H1 (cell line): ENCODE measurements around the gene SLC66A1. TPM values are rescaled to one million over a fixed set of nuclear protein-coding genes. Genes with fewer than 3 reads are reported as not detected.
A peak's percentile ranks its signal among the peaks of the same experiment; 100 is the strongest.

Source experiments
- CTCF ChIA-PET: fragments of 300-600 bp; sonication (Branson Sonifier 250); formaldehyde crosslinking; loops from one replicate; lab custom pipeline; 2021; ENCODE audit not compliant: partially characterized antibody; lab: Charles Lee
- POLR2A ChIA-PET: fragments of 300-600 bp; sonication (Branson Sonifier 250); formaldehyde crosslinking; loops from one replicate; lab custom pipeline; 2021; ENCODE audit warnings: inconsistent platforms; ENCODE audit not compliant: partially characterized antibody; lab: Charles Lee
- DNase-seq, 2 experiments: peaks; one replicate each; pipeline versions ENCODE4 v3.0.0 to v3.0.0-alpha.2; 2010 to 2022; ENCODE audit warnings: low spot score in 2 of 2, low read depth in 1 of 2, mixed read lengths in 1 of 2
- FAIRE-seq: peaks from 2 replicates; lab custom pipeline; 2011; peaks lifted over from hg19 to GRCh38; lab: Jason Lieb, UNC
- H2AFZ ChIP-seq: 2 replicates; pipeline ENCODE4 v1.8.1; 2012; ENCODE audit warnings: low read length, inconsistent platforms
- H2AK5ac ChIP-seq: 2 replicates; pipeline ENCODE4 v1.6.1; 2013; ENCODE audit warnings: low read depth, low read length
- H2BK120ac ChIP-seq: replicated peaks from 2 replicates; pipeline ENCODE3; 2013; ENCODE audit warnings: low read depth, low read length, inconsistent platforms
- H2BK12ac ChIP-seq: 2 replicates; pipeline ENCODE4 v1.6.1; 2013; ENCODE audit warnings: low read depth, low read length
- H2BK15ac ChIP-seq: 2 replicates; pipeline ENCODE4 v1.6.1; 2013; ENCODE audit warnings: low read length
- H2BK20ac ChIP-seq: 2 replicates; pipeline ENCODE4 v1.6.1; 2013; ENCODE audit warnings: low read length
- H2BK5ac ChIP-seq: 2 replicates; pipeline ENCODE4 v1.6.1; 2013; ENCODE audit warnings: low read depth, low read length
- H3K14ac ChIP-seq: 2 replicates; pipeline ENCODE4 v1.6.1; 2013; ENCODE audit warnings: inconsistent platforms; ENCODE audit not compliant: insufficient read length
- H3K18ac ChIP-seq: 2 replicates; pipeline ENCODE4 v1.6.1; 2013; ENCODE audit warnings: low read length; ENCODE audit errors: extremely low read depth
- H3K23ac ChIP-seq: 2 replicates; pipeline ENCODE4 v1.6.1; 2013; ENCODE audit warnings: inconsistent platforms; ENCODE audit not compliant: insufficient read length
- H3K23me2 ChIP-seq: 2 replicates; pipeline ENCODE4 v1.6.1; 2013; ENCODE audit warnings: low read depth, low read length
- H3K27ac ChIP-seq: 2 replicates; pipeline ENCODE4 v1.6.1; 2011; ENCODE audit warnings: low read depth, low read length, inconsistent platforms
- H3K27me3 ChIP-seq, 4 experiments: replicated peaks in 1 of 4; 1 replicate in 1 of 4; 2 replicates in 3 of 4; pipeline versions ENCODE4 v1.6.1 to v1.8.1; 2011 to 2013; ENCODE audit warnings: low read length in 3 of 4, mild to moderate bottlenecking in 3 of 4, inconsistent platforms in 2 of 4, mixed read lengths in 2 of 4, moderate library complexity in 1 of 4; ENCODE audit not compliant: control insufficient read depth in 3 of 4, insufficient read depth in 3 of 4; ENCODE audit errors: extremely low read depth in 1 of 4
- H3K36me3 ChIP-seq, 4 experiments: 2 replicates each; pipeline versions ENCODE4 v1.6.1 to v1.8.1; 2011 to 2013; ENCODE audit warnings: mild to moderate bottlenecking in 4 of 4, low read length in 3 of 4, moderate library complexity in 2 of 4, control low read depth in 1 of 4, inconsistent platforms in 1 of 4; ENCODE audit not compliant: insufficient read depth in 4 of 4, control insufficient read depth in 2 of 4
- H3K4ac ChIP-seq: replicated peaks from 2 replicates; pipeline ENCODE3; 2013; ENCODE audit warnings: low read length, low read depth, mixed read lengths, inconsistent platforms; ENCODE audit not compliant: insufficient read length
- H3K4me1 ChIP-seq, 4 experiments: replicated peaks in 1 of 4; 1 replicate in 1 of 4; 2 replicates in 3 of 4; pipeline versions ENCODE4 v1.6.1 to v1.8.1; 2011 to 2013; ENCODE audit warnings: low read length in 3 of 4, inconsistent platforms in 2 of 4, mixed read lengths in 1 of 4; ENCODE audit not compliant: insufficient read depth in 4 of 4, control insufficient read depth in 3 of 4
- H3K4me2 ChIP-seq, 2 experiments: 2 replicates each; pipeline versions ENCODE4 v1.6.1 to v1.8.1; 2011 to 2013; ENCODE audit warnings: low read depth in 2 of 2, low read length in 2 of 2, control low read depth in 1 of 2, inconsistent platforms in 1 of 2, mild to moderate bottlenecking in 1 of 2; ENCODE audit not compliant: insufficient read depth in 1 of 2
- H3K4me3 ChIP-seq, 4 experiments: fragments of 200-600, 300-600 bp in 1 of 4; sonication (generic), shearing (Covaris generic), sonication (Bioruptor Twin) in 1 of 4; 2 replicates each; pipeline versions ENCODE4 v1.5.1 to v1.8.1; 2011 to 2016; ENCODE audit warnings: low read length in 4 of 4, low read depth in 3 of 4, control low read depth in 2 of 4, inconsistent platforms in 2 of 4, mild to moderate bottlenecking in 2 of 4, mixed read lengths in 1 of 4, moderate library complexity in 1 of 4; ENCODE audit not compliant: insufficient read depth in 2 of 4; ENCODE audit errors: extremely low read depth in 1 of 4
- H3K56ac ChIP-seq: replicated peaks from 2 replicates; pipeline ENCODE3; 2013; ENCODE audit warnings: low read depth, mild to moderate bottlenecking, mixed read lengths, low read length, inconsistent platforms; ENCODE audit not compliant: insufficient read length
- H3K79me1 ChIP-seq: 2 replicates; pipeline ENCODE4 v1.6.1; 2013; ENCODE audit warnings: low read depth, low read length, control low read depth
- H3K79me2 ChIP-seq, 2 experiments: 2 replicates each; pipeline versions ENCODE4 v1.6.1 to v1.8.1; 2012 to 2013; ENCODE audit warnings: low read length in 2 of 2, mild to moderate bottlenecking in 2 of 2, inconsistent platforms in 1 of 2; ENCODE audit not compliant: insufficient read depth in 2 of 2, control insufficient read depth in 1 of 2
- H3K9ac ChIP-seq, 4 experiments: replicated peaks in 1 of 4; 1 replicate in 1 of 4; 2 replicates in 3 of 4; pipeline versions ENCODE4 v1.6.1 to v1.8.1; 2011 to 2013; ENCODE audit warnings: low read depth in 3 of 4, low read length in 3 of 4, control low read depth in 2 of 4, mild to moderate bottlenecking in 2 of 4, moderate library complexity in 2 of 4, inconsistent platforms in 1 of 4; ENCODE audit errors: extremely low read depth in 1 of 4
- H3K9me3 ChIP-seq, 2 experiments: 2 replicates each; pipeline versions ENCODE4 v1.6.1 to v1.8.1; 2012 to 2013; ENCODE audit warnings: mild to moderate bottlenecking in 2 of 2, moderate library complexity in 2 of 2, control low read depth in 1 of 2, inconsistent platforms in 1 of 2, low read depth in 1 of 2, low read length in 1 of 2, mixed read lengths in 1 of 2; ENCODE audit not compliant: insufficient read depth in 2 of 2
- H4K20me1 ChIP-seq, 2 experiments: replicated peaks in 1 of 2; 2 replicates each; pipeline versions ENCODE3 to v1.8.1; 2011 to 2013; ENCODE audit warnings: inconsistent platforms in 2 of 2, low read length in 2 of 2, mild to moderate bottlenecking in 1 of 2; ENCODE audit not compliant: insufficient read depth in 2 of 2, control insufficient read depth in 1 of 2
- H4K5ac ChIP-seq: 2 replicates; pipeline ENCODE4 v1.6.1; 2013; ENCODE audit warnings: low read length, low read depth, mixed read lengths, inconsistent platforms; ENCODE audit not compliant: insufficient read length
- H4K8ac ChIP-seq: 2 replicates; pipeline ENCODE4 v1.8.0; 2013; ENCODE audit warnings: mild to moderate bottlenecking, moderate library complexity, low read length, inconsistent platforms; ENCODE audit not compliant: insufficient read depth; ENCODE audit errors: extremely low read depth
- H4K91ac ChIP-seq: replicated peaks from 2 replicates; pipeline ENCODE3; 2013; ENCODE audit warnings: low read length, mixed read lengths, inconsistent platforms; ENCODE audit not compliant: insufficient read length
- BACH1 ChIP-seq: IDR thresholded peaks from 2 replicates; pipeline ENCODE4 v1.6.1; 2012; ENCODE audit warnings: low read length, improper control_type of control experiment
- CTBP2 ChIP-seq: IDR thresholded peaks from 2 replicates; pipeline ENCODE4 v1.7.0; 2011; ENCODE audit warnings: borderline replicate concordance, mild to moderate bottlenecking, moderate library complexity, mixed read lengths, low read length; ENCODE audit not compliant: insufficient read depth, insufficient read length
- FOSL1 ChIP-seq: IDR thresholded peaks from 2 replicates; pipeline ENCODE4 v1.6.1; 2011; ENCODE audit warnings: mild to moderate bottlenecking, low read depth, low read length, moderate library complexity; ENCODE audit not compliant: insufficient read depth
- MAFK ChIP-seq: IDR thresholded peaks from 2 replicates; pipeline ENCODE4 v1.6.1; 2012; ENCODE audit warnings: low read depth, mild to moderate bottlenecking, improper control_type of control experiment, low read length
- NANOG ChIP-seq: IDR thresholded peaks from 2 replicates; pipeline ENCODE4 v1.6.1; 2011; ENCODE audit warnings: low read length, low read depth, mild to moderate bottlenecking, inconsistent platforms; ENCODE audit not compliant: insufficient read depth, poor library complexity, severe bottlenecking
- RBBP5 ChIP-seq: IDR thresholded peaks from 2 replicates; pipeline ENCODE4 v1.7.1; 2012; ENCODE audit warnings: low read depth, mild to moderate bottlenecking, inconsistent platforms, low read length, moderate library complexity, borderline replicate concordance
- RFX5 ChIP-seq: IDR thresholded peaks from 2 replicates; pipeline ENCODE4 v1.6.1; 2011; ENCODE audit warnings: low read depth, low read length, improper control_type of control experiment, borderline replicate concordance
- RXRA ChIP-seq: IDR thresholded peaks from 2 replicates; pipeline ENCODE4 v1.6.1; 2011; ENCODE audit warnings: low read depth, mild to moderate bottlenecking, low read length, moderate library complexity; ENCODE audit not compliant: insufficient read depth
- SUZ12 ChIP-seq: fragments of 200-600 bp; sonication (generic); IDR thresholded peaks from 2 replicates; pipeline ENCODE4 v1.6.1; 2012; ENCODE audit warnings: mild to moderate bottlenecking, inconsistent platforms, low read length, moderate library complexity, mixed read lengths
- WGBS, 2 experiments: shearing (Covaris generic) in 1 of 2; methylation state at CpG; one replicate each; pipeline versions ENCODE4 v1.1.6 to v1.1.7; 2013 to 2015; ENCODE audit warnings: low lambda C conversion rate in 2 of 2, mixed read lengths in 2 of 2, inconsistent platforms in 1 of 2, low coverage in 1 of 2, missing lambda C conversion rate in 1 of 2; ENCODE audit not compliant: insufficient replicate concordance in 2 of 2, insufficient coverage in 1 of 2, insufficient read length in 1 of 2; ENCODE audit errors: extremely low coverage in 1 of 2, missing lambda C conversion rate in 1 of 2; 5-methylcytosine and 5-hydroxymethylcytosine counted together
- polyA plus RNA-seq, 7 experiments: library from polyadenylated mRNA; depleted of rRNA in 3 of 7; stranded (reverse) in 5 of 7; unstranded in 2 of 7; fragments of >200 nt in 5 of 7; fragments of 200-250 nt in 2 of 7; gene quantifications; 1 replicate in 5 of 7; 2 replicates in 1 of 7; 4 replicates in 1 of 7; pipeline versions ENCODE4 v1.2.1 to v1.2.3, GENCODE V29; 2011 to 2013; ENCODE audit warnings: missing spikeins in 2 of 7, mixed read lengths in 2 of 7
- total RNA-seq: library from RNA; stranded (reverse); fragmentation: NEBNext Ultra II Directional; extraction: Animal tissue kit (Norgen Biotek cat#: 25700); gene quantifications from 2 replicates; pipeline ENCODE4 v1.2.1, GENCODE V29; 2021
- TF ChIP-seq, protein P1 (sequence below), 3 experiments: IDR thresholded peaks; 1 replicate in 2 of 3; 2 replicates in 1 of 3; pipeline versions ENCODE4 v1.5.1 to v1.6.1; 2011; ENCODE audit warnings: low read length in 3 of 3, mild to moderate bottlenecking in 3 of 3, inconsistent platforms in 2 of 3, low read depth in 1 of 3, moderate library complexity in 1 of 3; ENCODE audit not compliant: insufficient read depth in 1 of 3; ENCODE audit errors: control extremely low read depth in 1 of 3

Gene SLC66A1
- total and polyA plus RNA-seq, 2 of the 8 experiments (the other 6 are each of a cell fraction or from before 2014, with no cell fraction given) = 16.8 to 27.9 TPM

DNA sequence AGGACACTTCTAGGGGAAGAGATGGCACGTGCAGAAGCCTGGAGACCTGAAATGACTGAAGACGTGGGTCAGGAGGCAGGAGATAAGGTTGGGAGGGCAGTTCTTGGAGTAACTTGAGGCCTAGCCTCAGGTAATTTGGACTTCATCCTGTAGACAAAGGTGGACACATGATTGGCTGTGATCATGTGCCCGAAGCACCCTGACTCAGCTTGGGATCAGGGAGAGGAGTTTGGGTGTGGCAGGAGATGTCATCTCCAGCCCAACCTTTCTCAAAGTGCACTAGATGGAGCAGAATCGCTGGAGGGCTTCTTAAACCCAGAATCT, 1.5 kb downstream of the SLC66A1 start:
- no peak overlapping the region for H4K5ac ChIP-seq
- no peak overlapping the region for H3K27ac ChIP-seq
- no peak overlapping the region for H3K23ac ChIP-seq
- no peak overlapping the region for H3K9ac ChIP-seq
- H2AFZ ChIP-seq = no peak overlapping the region
- FAIRE-seq (no peak), DNase-seq (no peak)
- no peaks in the 10 kb centered on the region for H3K9me3 ChIP-seq
- H3K4me1 ChIP-seq = peaks cover 0 to 17% (median 11%) of the 10 kb centered on the region in 4 experiments; a peak in 6 of 7 replicates
- no peak overlapping the region; a peak in 1 of 8 replicates for H3K4me3 ChIP-seq
- H2BK120ac ChIP-seq = no peak overlapping the region
- H2BK12ac ChIP-seq = no peak overlapping the region
- ChIA-PET CTCF (interaction anchor here (0.7 to 1.6 kb wide), 3 partner anchors 18 to 335 kb away, joined by 3 to 6 read pairs (median 4); no protein-coding TSS in a partner anchor), POLR2A (interaction anchor here (0.6 to 16.9 kb wide), 3 partner anchors 17 to 86 kb away, joined by 3 to 143 read pairs (median 25); partner anchors contain the start of genes EMC1 and MRTO4)
- no peak overlapping the region for H2BK15ac ChIP-seq
- H3K18ac ChIP-seq = no peak overlapping the region
- H3K79me1 ChIP-seq = peaks cover 2% of the 10 kb centered on the region; the same call in 1 of the 2 replicates
- H2BK20ac ChIP-seq = no peak overlapping the region
- H3K23me2 ChIP-seq = peaks cover 10% of the 10 kb centered on the region; the same call in 1 of the 2 replicates
- H3K14ac ChIP-seq = no peak overlapping the region
- peaks cover 6 to 21% of the 10 kb centered on the region in 2 experiments for H4K20me1 ChIP-seq
- H3K56ac ChIP-seq = no peak overlapping the region
- H3K79me2 ChIP-seq = peaks cover 0 to 2% of the 10 kb centered on the region in 2 experiments; a peak in 1 of 4 replicates
- peak overlapping the region in 1 of 2 experiments; percentile 89; a peak in 2 of 4 replicates for H3K4me2 ChIP-seq
- no peak overlapping the region for H4K91ac ChIP-seq
- H2BK5ac ChIP-seq = no peak overlapping the region
- H2AK5ac ChIP-seq = no peak overlapping the region
- no peak overlapping the region for H4K8ac ChIP-seq
- peaks cover 0 to 4% (median 1%) of the 10 kb centered on the region in 4 experiments; a peak in 1 of 7 replicates for H3K27me3 ChIP-seq
- 81% methylated on average over 4 of the region's 4 CpGs; no CpG with 5 or more reads in 1 of the 2 experiments for WGBS, 2 experiments
- H3K4ac ChIP-seq = no peak overlapping the region
- H3K36me3 ChIP-seq = peaks cover 0 to 4% (median 1%) of the 10 kb centered on the region in 4 experiments; a peak in 2 of 8 replicates
- TF ChIP-seq MAFK = no peak
- no peak for TF ChIP-seq RFX5
- no peak for TF ChIP-seq NANOG
- no peak for TF ChIP-seq FOSL1
- TF ChIP-seq CTBP2 = no peak
- TF ChIP-seq RXRA = no peak
- TF ChIP-seq BACH1 = no peak
- TF ChIP-seq, protein P1, sequence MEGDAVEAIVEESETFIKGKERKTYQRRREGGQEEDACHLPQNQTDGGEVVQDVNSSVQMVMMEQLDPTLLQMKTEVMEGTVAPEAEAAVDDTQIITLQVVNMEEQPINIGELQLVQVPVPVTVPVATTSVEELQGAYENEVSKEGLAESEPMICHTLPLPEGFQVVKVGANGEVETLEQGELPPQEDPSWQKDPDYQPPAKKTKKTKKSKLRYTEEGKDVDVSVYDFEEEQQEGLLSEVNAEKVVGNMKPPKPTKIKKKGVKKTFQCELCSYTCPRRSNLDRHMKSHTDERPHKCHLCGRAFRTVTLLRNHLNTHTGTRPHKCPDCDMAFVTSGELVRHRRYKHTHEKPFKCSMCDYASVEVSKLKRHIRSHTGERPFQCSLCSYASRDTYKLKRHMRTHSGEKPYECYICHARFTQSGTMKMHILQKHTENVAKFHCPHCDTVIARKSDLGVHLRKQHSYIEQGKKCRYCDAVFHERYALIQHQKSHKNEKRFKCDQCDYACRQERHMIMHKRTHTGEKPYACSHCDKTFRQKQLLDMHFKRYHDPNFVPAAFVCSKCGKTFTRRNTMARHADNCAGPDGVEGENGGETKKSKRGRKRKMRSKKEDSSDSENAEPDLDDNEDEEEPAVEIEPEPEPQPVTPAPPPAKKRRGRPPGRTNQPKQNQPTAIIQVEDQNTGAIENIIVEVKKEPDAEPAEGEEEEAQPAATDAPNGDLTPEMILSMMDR (IDR thresholded peaks at IDR 0.05; ENCODE audit: control extremely low read depth in 1 of 3, insufficient read depth in 1 of 3, low read depth in 1 of 3, low read length in 3 of 3) = no peak
- TF ChIP-seq RBBP5 = no peak
- TF ChIP-seq SUZ12 = no peak
